ENCODE data around the gene NTNG1.

NTNG1 gene

GRCh38 chr1:107272321-107272720 is 131.5 kb downstream of the NTNG1 start:
- intact Hi-C loops (cut with micrococcal nuclease), result no loop called here
- Mint-ChIP-seq H3K36me3 (ENCODE audit: low read depth) (no peaks in the 10 kb centered on the region), H3K4me1 (ENCODE audit: low read depth) (no peaks in the 10 kb centered on the region), H3K9me3 (no peaks in the 10 kb centered on the region), H3K4me3 (no peak overlapping the region), H3K27me3 (no peaks in the 10 kb centered on the region), H3K27ac (no peak overlapping the region)

GRCh38 chr1:107273515-107273914 is 132.7 kb downstream of the NTNG1 start:
- intact Hi-C loops (cut with micrococcal nuclease), result no loop called here
- no peak overlapping the region for H3K27ac Mint-ChIP-seq
- no peaks in the 10 kb centered on the region for H3K36me3 Mint-ChIP-seq (ENCODE audit: low read depth)

GRCh38 chr1:107274227-107274626 is 133.4 kb downstream of the NTNG1 start:
- Mint-ChIP-seq H3K4me3 (no peak overlapping the region), H3K4me1 (ENCODE audit: low read depth) (no peaks in the 10 kb centered on the region), H3K9me3 (no peaks in the 10 kb centered on the region), H3K36me3 (ENCODE audit: low read depth) (no peaks in the 10 kb centered on the region), H3K27me3 (no peaks in the 10 kb centered on the region), H3K27ac (no peak overlapping the region)
- intact Hi-C loops (cut with micrococcal nuclease), result no loop called here

More at GRCh38 chr1:107273515-107273914, 132.7 kb downstream of the NTNG1 start:
- H3K4me3 Mint-ChIP-seq, result no peak overlapping the region
- no peaks in the 10 kb centered on the region for H3K9me3 Mint-ChIP-seq
- no peaks in the 10 kb centered on the region for H3K27me3 Mint-ChIP-seq
- no peaks in the 10 kb centered on the region for H3K4me1 Mint-ChIP-seq (ENCODE audit: low read depth)

- Mint-ChIP-seq H3K4me1 (ENCODE audit: low read depth) (no peaks in the 10 kb centered on the region), H3K36me3 (ENCODE audit: low read depth) (no peaks in the 10 kb centered on the region), H3K4me3 (no peak overlapping the region), H3K9me3 (no peaks in the 10 kb centered on the region), H3K27ac (no peak overlapping the region), H3K27me3 (no peaks in the 10 kb centered on the region)
- intact Hi-C loops (cut with micrococcal nuclease), result no loop called here
Measured at GRCh38 chr1:107276247-107276646, 135.4 kb downstream of the NTNG1 start.

- intact Hi-C loops (cut with micrococcal nuclease), result no loop called here
- Mint-ChIP-seq H3K27me3 (no peaks in the 10 kb centered on the region), H3K4me3 (no peak overlapping the region), H3K4me1 (ENCODE audit: low read depth) (no peaks in the 10 kb centered on the region), H3K27ac (no peak overlapping the region), H3K36me3 (ENCODE audit: low read depth) (no peaks in the 10 kb centered on the region), H3K9me3 (no peaks in the 10 kb centered on the region)
Measured at GRCh38 chr1:107277022-107277421, 136.2 kb downstream of the NTNG1 start.

GRCh38 chr1:107286125-107286524 is 145.3 kb downstream of the NTNG1 start:
- intact Hi-C loops (cut with micrococcal nuclease), result no loop called here
- H3K27ac Mint-ChIP-seq, result no peak overlapping the region

GRCh38 chr1:107291987-107292386 is 151.1 kb downstream of the NTNG1 start:
- intact Hi-C loops (cut with micrococcal nuclease), result no loop called here
- H3K4me1 Mint-ChIP-seq (ENCODE audit: low read depth), result no peaks in the 10 kb centered on the region
- H3K27ac Mint-ChIP-seq, result no peak overlapping the region
- H3K27me3 Mint-ChIP-seq, result peaks cover 1% of the 10 kb centered on the region
- no peak overlapping the region for H3K4me3 Mint-ChIP-seq
- no peaks in the 10 kb centered on the region for H3K9me3 Mint-ChIP-seq
- H3K36me3 Mint-ChIP-seq (ENCODE audit: low read depth), result no peaks in the 10 kb centered on the region

More at GRCh38 chr1:107286125-107286524, 145.3 kb downstream of the NTNG1 start:
- Mint-ChIP-seq H3K4me1 (ENCODE audit: low read depth) (no peaks in the 10 kb centered on the region), H3K4me3 (no peak overlapping the region), H3K36me3 (ENCODE audit: low read depth) (no peaks in the 10 kb centered on the region), H3K27me3 (no peaks in the 10 kb centered on the region), H3K9me3 (no peaks in the 10 kb centered on the region)

GRCh38 chr1:107293901-107294613 is 153.2 kb downstream of the NTNG1 start:
- H3K9me3 Mint-ChIP-seq, result no peaks in the 10 kb centered on the region
- intact Hi-C loops (cut with micrococcal nuclease), result no loop called here
- H3K36me3 Mint-ChIP-seq (ENCODE audit: low read depth), result no peaks in the 10 kb centered on the region
- no peak overlapping the region for H3K4me3 Mint-ChIP-seq
- H3K4me1 Mint-ChIP-seq (ENCODE audit: low read depth), result no peaks in the 10 kb centered on the region
- no peak overlapping the region for H3K27ac Mint-ChIP-seq
- H3K27me3 Mint-ChIP-seq, result peaks cover 1% of the 10 kb centered on the region

- no peak overlapping the region for H3K27ac Mint-ChIP-seq
- no peaks in the 10 kb centered on the region for H3K9me3 Mint-ChIP-seq
- no peaks in the 10 kb centered on the region for H3K36me3 Mint-ChIP-seq (ENCODE audit: low read depth)
- H3K4me1 Mint-ChIP-seq (ENCODE audit: low read depth), result no peaks in the 10 kb centered on the region
- H3K27me3 Mint-ChIP-seq, result peaks cover 1% of the 10 kb centered on the region
- intact Hi-C loops (cut with micrococcal nuclease), result no loop called here
- H3K4me3 Mint-ChIP-seq, result no peak overlapping the region
Measured at GRCh38 chr1:107294686-107295085, 153.8 kb downstream of the NTNG1 start.

- Mint-ChIP-seq H3K9me3 (no peaks in the 10 kb centered on the region), H3K27ac (no peak overlapping the region), H3K4me3 (no peak overlapping the region), H3K27me3 (no peaks in the 10 kb centered on the region), H3K36me3 (ENCODE audit: low read depth) (no peaks in the 10 kb centered on the region), H3K4me1 (ENCODE audit: low read depth) (no peaks in the 10 kb centered on the region)
- intact Hi-C loops (cut with micrococcal nuclease), result no loop called here
Measured at GRCh38 chr1:107297681-107298080, 156.8 kb downstream of the NTNG1 start.

- Mint-ChIP-seq H3K27ac (no peak overlapping the region), H3K36me3 (ENCODE audit: low read depth) (no peaks in the 10 kb centered on the region), H3K4me3 (no peak overlapping the region), H3K4me1 (ENCODE audit: low read depth) (no peaks in the 10 kb centered on the region), H3K9me3 (no peaks in the 10 kb centered on the region), H3K27me3 (no peaks in the 10 kb centered on the region)
- intact Hi-C loops (cut with micrococcal nuclease), result no loop called here
Measured at GRCh38 chr1:107298526-107298925, 157.7 kb downstream of the NTNG1 start.

- H3K9me3 Mint-ChIP-seq, result no peaks in the 10 kb centered on the region
- H3K27ac Mint-ChIP-seq, result no peak overlapping the region
- H3K27me3 Mint-ChIP-seq, result no peaks in the 10 kb centered on the region
- intact Hi-C loops (cut with micrococcal nuclease), result no loop called here
- H3K4me1 Mint-ChIP-seq (ENCODE audit: low read depth), result no peaks in the 10 kb centered on the region
- no peak overlapping the region for H3K4me3 Mint-ChIP-seq
- H3K36me3 Mint-ChIP-seq (ENCODE audit: low read depth), result no peaks in the 10 kb centered on the region
Measured at GRCh38 chr1:107299521-107299920, 158.7 kb downstream of the NTNG1 start.

GRCh38 chr1:107309962-107310361 is 169.1 kb downstream of the NTNG1 start:
- Mint-ChIP-seq H3K27ac (no peak overlapping the region), H3K36me3 (ENCODE audit: low read depth) (no peaks in the 10 kb centered on the region), H3K27me3 (no peaks in the 10 kb centered on the region), H3K4me3 (no peak overlapping the region), H3K4me1 (ENCODE audit: low read depth) (no peaks in the 10 kb centered on the region), H3K9me3 (no peaks in the 10 kb centered on the region)
- intact Hi-C loops (cut with micrococcal nuclease), result no loop called here

- Mint-ChIP-seq H3K9me3 (no peaks in the 10 kb centered on the region), H3K36me3 (ENCODE audit: low read depth) (no peaks in the 10 kb centered on the region), H3K4me1 (ENCODE audit: low read depth) (no peaks in the 10 kb centered on the region), H3K4me3 (no peak overlapping the region), H3K27me3 (no peaks in the 10 kb centered on the region), H3K27ac (no peak overlapping the region)
- intact Hi-C loops (cut with micrococcal nuclease), result no loop called here
Measured at GRCh38 chr1:107315652-107316051, 174.8 kb downstream of the NTNG1 start.

GRCh38 chr1:107318932-107319331 is 178.1 kb downstream of the NTNG1 start:
- no peak overlapping the region for H3K27ac Mint-ChIP-seq
- no peaks in the 10 kb centered on the region for H3K27me3 Mint-ChIP-seq
- intact Hi-C loops (cut with micrococcal nuclease), result no loop called here

More at GRCh38 chr1:107318932-107319331, 178.1 kb downstream of the NTNG1 start:
- H3K36me3 Mint-ChIP-seq (ENCODE audit: low read depth), result no peaks in the 10 kb centered on the region
- no peaks in the 10 kb centered on the region for H3K9me3 Mint-ChIP-seq
- H3K4me1 Mint-ChIP-seq (ENCODE audit: low read depth), result no peaks in the 10 kb centered on the region
- H3K4me3 Mint-ChIP-seq, result no peak overlapping the region

Data from dendritic cell treated with granulocyte-macrophage colony-stimulating factor and Interleukin-4, amounts not matched to agents 40 ng/mL and 50 ng/mL, for 4 days (primary cell).